Measurements from ENCODE around the gene RNASE1.

DNA sequence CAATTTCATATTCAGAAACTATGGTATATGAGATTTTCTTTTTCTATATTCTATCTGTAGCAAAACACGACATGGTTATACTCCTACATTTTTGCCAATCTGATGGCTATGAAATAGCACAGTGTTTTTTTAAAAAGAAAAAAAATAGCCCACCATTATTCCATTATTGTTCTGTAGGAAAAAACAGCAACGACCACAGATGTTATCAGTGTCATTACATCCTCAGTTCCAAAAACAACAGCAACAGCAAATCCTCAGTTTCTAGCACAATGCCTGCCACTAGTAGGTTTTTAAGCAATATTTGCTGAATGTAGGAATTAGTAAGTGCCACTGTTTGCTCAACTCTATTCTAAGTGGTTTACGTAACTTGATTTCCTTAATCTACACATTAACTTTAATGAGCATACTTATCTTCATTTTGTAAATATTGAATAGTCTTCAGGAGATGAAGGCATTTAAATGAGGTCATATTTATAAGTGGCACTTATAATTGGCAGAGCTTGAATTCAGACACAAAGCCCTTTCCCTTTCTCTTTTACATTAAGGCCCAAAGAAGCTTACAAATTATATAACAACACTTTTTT lies 13.3 kb downstream of the RNASE1 start:
- TF ChIP-seq, protein P1, sequence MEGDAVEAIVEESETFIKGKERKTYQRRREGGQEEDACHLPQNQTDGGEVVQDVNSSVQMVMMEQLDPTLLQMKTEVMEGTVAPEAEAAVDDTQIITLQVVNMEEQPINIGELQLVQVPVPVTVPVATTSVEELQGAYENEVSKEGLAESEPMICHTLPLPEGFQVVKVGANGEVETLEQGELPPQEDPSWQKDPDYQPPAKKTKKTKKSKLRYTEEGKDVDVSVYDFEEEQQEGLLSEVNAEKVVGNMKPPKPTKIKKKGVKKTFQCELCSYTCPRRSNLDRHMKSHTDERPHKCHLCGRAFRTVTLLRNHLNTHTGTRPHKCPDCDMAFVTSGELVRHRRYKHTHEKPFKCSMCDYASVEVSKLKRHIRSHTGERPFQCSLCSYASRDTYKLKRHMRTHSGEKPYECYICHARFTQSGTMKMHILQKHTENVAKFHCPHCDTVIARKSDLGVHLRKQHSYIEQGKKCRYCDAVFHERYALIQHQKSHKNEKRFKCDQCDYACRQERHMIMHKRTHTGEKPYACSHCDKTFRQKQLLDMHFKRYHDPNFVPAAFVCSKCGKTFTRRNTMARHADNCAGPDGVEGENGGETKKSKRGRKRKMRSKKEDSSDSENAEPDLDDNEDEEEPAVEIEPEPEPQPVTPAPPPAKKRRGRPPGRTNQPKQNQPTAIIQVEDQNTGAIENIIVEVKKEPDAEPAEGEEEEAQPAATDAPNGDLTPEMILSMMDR (IDR thresholded peaks at IDR 0.05; ENCODE audit: low read depth, low read length) = no peak
- TF ChIP-seq EZH2phosphoT487 (IDR thresholded peaks at IDR 0.05; ENCODE audit: low read depth) = no peak

Measured in OCI-LY3 (cell line).